Astrocyte of the cerebellum (primary cell): Measurements from ENCODE around the gene KLC4.
A peak's percentile ranks its signal among the peaks of the same experiment; 100 is the strongest.

ENCODE experiments used
- DNase-seq: peaks from one replicate; pipeline ENCODE4 v3.0.0-alpha.2; 2011; ENCODE audit warnings: low read depth
- H3K4me3 ChIP-seq: 2 replicates; pipeline ENCODE4 v1.5.1; 2011; ENCODE audit warnings: mild to moderate bottlenecking, low read depth, low read length, moderate library complexity
- in situ Hi-C: cut with HindIII; loops from 2 replicates; pipeline ENCODE4 v1.10.0; 2017; ENCODE audit warnings: low sequenced_read_pairs
- TF ChIP-seq, protein P1 (sequence below): IDR thresholded peaks from 2 replicates; pipeline ENCODE4 v1.5.1; 2012; ENCODE audit warnings: low read length, low read depth, moderate library complexity, mild to moderate bottlenecking; ENCODE audit errors: missing control alignments

KLC4 gene

DNA sequence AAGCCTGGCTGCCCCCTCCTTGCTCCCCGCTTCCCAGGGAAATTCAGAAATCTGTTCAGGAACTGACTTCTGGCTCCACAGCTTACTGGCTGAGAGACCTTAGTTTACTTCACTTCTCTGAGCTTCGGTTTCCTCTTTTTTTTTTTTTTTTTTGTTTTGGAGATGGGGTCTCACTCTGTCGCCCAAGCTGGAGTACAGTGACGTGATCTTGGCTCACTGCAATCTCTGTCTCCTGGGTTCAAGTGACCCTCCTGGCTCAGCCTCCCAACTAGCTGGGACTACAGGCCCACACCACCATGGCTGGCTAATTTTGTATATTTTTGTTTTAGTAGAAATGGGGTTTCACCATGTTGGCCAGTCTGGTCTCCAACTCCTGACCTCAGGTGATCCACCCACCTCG is 31.6 kb downstream of the KLC4 start:
- in situ Hi-C loops, result no loop called here
- TF ChIP-seq, protein P1, sequence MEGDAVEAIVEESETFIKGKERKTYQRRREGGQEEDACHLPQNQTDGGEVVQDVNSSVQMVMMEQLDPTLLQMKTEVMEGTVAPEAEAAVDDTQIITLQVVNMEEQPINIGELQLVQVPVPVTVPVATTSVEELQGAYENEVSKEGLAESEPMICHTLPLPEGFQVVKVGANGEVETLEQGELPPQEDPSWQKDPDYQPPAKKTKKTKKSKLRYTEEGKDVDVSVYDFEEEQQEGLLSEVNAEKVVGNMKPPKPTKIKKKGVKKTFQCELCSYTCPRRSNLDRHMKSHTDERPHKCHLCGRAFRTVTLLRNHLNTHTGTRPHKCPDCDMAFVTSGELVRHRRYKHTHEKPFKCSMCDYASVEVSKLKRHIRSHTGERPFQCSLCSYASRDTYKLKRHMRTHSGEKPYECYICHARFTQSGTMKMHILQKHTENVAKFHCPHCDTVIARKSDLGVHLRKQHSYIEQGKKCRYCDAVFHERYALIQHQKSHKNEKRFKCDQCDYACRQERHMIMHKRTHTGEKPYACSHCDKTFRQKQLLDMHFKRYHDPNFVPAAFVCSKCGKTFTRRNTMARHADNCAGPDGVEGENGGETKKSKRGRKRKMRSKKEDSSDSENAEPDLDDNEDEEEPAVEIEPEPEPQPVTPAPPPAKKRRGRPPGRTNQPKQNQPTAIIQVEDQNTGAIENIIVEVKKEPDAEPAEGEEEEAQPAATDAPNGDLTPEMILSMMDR, result no peak
- no peak overlapping the region for H3K4me3 ChIP-seq
- no peak for DNase-seq

DNA sequence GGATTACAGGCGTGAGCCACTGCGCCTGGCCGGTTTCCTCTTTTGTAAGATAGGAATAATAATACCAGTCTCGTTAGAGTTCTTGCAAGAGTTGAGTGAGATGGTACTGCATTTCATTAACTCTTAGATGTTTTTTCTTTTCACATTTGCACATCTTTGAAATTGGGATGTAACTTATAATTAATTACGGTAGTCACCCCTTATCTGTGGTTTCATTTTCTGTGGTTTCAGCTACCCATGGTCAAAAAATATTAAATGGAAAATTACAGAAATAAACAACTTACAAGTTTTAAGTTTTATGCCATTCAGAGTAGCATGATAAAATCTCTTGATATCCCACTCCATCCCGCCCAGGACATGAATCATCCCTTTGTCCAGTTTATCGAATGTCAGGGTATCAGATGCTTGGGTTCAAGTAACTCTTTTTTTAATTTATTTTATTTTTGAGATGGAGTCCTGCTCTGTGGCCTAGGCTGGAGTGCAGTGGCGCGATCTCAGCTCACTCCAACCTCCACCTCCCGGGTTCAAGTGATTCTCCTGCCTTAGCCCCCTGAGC is 32.1 kb downstream of the KLC4 start:
- TF ChIP-seq, protein P1, result no peak
- in situ Hi-C loops, result no loop called here
- no peak for DNase-seq
- H3K4me3 ChIP-seq, result no peak overlapping the region

DNA sequence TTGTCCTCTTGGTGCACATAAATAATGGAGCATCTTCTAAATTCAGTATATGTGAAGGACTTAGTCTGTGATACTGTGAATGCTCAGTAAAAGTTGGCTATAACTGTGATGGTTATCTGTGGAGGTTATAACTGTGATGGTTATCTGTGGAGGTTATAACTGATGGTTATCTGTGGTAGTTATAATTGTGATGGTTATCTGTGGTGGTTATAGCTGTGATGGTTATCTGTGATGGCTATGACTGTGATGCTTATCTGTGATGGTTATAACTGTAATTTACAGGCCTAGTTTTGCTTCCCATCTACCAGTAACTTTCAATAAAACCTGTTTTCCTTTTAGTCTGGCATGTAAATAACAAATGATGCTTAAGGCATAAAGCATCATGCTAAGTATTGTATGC is 33.2 kb downstream of the KLC4 start:
- H3K4me3 ChIP-seq, result no peak overlapping the region
- no peak for DNase-seq
- in situ Hi-C loops, result no loop called here
- TF ChIP-seq, protein P1, result no peak

DNA sequence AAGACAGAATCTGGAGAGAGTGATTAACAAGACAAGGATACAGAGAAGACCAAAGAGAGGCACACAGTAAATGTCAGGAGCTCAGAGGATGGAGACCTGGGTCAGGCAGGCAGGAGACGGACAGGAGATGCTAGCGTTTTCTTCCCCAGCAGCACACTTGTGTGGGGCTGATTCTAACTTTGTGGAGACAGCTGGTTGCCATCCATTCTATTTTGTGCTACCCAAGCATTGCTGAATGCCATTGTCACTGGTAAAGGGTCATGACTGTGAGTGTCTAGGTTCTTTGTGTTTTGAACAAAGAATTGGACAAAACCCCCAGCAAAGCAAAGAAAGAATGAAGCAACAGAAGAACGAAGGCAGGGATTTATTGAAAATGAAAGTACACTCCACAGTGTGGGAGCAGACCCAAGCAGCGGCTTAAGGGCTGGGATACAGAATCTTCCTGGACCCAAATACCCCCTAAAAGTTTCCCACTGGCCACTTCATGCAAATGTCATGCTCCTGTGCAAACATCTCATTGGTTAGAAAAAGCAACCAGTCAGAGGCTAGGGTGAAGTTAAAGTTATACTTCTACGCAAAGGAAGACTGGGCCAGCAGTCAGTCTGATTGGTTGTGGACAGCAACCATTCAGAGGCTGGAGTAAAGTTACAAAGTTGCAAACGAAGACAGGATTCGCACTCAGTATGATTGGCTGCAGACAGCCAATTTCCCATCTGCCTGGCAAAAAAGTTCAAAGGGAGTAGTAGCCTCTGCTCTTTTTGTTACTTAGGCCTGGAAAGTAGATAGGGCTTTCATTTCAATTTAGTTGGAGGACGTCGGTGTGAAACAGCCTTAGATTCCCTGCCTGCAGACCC is 34.2 kb downstream of the KLC4 start:
- DNase-seq, result no peak
- peak overlapping the region; percentile 27 for H3K4me3 ChIP-seq
- TF ChIP-seq, protein P1, result no peak
- in situ Hi-C loops, result no loop called here

DNA sequence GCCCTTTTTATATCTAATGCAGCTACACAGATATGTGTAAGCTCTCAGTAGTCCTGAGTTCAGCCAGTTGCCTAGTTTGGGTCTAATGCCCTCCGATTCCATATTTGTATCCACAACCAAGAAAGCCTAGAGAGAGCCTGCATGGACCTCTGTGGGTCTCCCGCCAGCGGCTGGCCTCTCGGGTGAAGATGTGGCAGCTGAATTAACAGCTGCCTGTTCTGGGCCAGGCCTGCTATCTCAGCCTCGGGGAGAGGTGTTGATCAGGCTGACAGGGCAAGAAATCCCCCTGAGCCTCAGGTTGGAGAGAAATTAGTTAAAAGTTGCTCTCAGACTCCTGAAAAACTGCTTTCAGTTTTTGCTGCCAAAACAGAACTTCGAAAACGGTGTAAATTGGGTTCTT is 36.5 kb downstream of the KLC4 start:
- no peak overlapping the region for H3K4me3 ChIP-seq
- in situ Hi-C loops, result no loop called here

DNA sequence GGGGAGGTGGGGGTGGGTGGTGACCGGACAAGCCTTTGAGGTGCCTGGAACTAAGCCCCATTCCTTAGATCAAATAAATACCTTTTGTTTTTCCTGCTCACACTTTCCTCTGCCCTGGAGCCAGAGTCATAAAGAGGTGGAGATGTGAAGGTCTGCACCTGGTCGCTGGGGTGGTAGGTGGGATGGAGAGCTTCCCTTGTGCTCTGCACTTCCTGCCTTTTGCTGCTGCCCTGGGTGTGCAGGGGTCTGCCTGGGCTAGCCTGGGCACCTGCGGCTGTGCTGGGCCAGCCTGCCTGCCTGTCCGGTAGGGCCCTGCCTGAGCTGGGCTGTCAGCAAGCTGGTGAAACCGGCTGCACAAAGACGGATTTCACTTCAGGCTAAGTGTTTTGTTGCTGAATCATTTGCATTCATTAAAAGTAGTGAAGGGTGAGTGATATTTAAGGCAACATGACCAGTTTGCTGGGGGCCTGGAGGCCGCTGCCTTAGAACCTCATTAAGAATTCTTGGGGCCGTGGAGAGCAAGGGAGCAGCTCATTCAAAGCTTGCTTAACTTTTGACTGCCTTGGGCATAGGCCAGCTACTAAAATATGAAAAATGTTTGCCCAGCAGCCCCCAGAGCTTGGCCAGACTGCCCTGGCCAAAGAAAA is 37.1 kb downstream of the KLC4 start:
- peak overlapping the region; percentile 5 for H3K4me3 ChIP-seq
- peak; percentile 89 for DNase-seq
- in situ Hi-C loops, result no loop called here
- TF ChIP-seq, protein P1, result no peak

More for the DNA sequence above, 36.5 kb downstream of the KLC4 start:
- TF ChIP-seq, protein P1, result no peak
- no peak for DNase-seq
